ENCODE data around the gene C1orf159.

DNA sequence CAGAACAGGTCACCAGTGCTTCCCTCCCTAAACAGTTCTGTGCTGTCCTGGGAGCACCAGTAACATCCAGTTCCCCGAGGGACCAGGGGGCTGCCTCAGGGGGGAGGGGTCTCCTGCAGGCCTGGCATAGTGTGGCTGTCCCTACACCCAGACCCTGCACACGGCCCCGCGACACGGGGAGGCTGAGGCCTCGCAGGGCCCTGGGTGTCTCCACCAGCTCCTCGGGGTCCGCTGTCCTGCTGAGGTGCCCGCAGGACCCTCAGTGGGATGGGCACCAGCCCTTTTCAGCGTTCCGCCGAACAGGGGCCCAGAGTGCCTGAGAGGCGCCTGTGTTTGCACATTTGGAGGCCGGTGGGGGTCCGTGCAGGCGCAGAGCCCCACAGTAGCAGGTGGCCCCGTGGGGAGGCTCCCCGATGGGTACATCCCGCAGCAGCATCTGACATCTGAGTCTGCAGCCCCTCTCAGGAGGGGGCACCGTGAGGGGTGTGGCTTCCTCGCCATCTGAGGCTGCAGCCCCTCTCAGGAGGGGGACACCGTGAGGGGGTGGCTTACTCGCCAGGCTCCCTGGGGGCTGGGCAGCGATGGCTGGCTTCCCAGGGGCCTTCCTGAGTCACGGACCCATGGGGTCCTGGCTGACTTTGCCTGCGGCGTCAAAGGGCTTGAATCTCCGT is 18.5 kb upstream of the C1orf159 start:
- TF ChIP-seq, protein P1, sequence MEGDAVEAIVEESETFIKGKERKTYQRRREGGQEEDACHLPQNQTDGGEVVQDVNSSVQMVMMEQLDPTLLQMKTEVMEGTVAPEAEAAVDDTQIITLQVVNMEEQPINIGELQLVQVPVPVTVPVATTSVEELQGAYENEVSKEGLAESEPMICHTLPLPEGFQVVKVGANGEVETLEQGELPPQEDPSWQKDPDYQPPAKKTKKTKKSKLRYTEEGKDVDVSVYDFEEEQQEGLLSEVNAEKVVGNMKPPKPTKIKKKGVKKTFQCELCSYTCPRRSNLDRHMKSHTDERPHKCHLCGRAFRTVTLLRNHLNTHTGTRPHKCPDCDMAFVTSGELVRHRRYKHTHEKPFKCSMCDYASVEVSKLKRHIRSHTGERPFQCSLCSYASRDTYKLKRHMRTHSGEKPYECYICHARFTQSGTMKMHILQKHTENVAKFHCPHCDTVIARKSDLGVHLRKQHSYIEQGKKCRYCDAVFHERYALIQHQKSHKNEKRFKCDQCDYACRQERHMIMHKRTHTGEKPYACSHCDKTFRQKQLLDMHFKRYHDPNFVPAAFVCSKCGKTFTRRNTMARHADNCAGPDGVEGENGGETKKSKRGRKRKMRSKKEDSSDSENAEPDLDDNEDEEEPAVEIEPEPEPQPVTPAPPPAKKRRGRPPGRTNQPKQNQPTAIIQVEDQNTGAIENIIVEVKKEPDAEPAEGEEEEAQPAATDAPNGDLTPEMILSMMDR (IDR thresholded peaks at IDR 0.05; ENCODE audit: low read depth, low read length, missing input control), result no peak
- TF ChIP-seq YY1 (IDR thresholded peaks at IDR 0.05) (no peak), MAX (IDR thresholded peaks at IDR 0.05) (no peak), RAD21 (IDR thresholded peaks at IDR 0.05) (no peak), NR2F2 (IDR thresholded peaks at IDR 0.05) (no peak), FOXA2 (IDR thresholded peaks at IDR 0.05) (no peak), JUND (IDR thresholded peaks at IDR 0.05) (no peak), ATF3 (IDR thresholded peaks at IDR 0.05) (no peak), REST (IDR thresholded peaks at IDR 0.05) (no peak), SP1 (IDR thresholded peaks at IDR 0.05) (no peak), EGR1 (IDR thresholded peaks at IDR 0.05; ENCODE audit: low read depth in 2 of 2) (no peak)
- TF ChIP-seq, protein P2, sequence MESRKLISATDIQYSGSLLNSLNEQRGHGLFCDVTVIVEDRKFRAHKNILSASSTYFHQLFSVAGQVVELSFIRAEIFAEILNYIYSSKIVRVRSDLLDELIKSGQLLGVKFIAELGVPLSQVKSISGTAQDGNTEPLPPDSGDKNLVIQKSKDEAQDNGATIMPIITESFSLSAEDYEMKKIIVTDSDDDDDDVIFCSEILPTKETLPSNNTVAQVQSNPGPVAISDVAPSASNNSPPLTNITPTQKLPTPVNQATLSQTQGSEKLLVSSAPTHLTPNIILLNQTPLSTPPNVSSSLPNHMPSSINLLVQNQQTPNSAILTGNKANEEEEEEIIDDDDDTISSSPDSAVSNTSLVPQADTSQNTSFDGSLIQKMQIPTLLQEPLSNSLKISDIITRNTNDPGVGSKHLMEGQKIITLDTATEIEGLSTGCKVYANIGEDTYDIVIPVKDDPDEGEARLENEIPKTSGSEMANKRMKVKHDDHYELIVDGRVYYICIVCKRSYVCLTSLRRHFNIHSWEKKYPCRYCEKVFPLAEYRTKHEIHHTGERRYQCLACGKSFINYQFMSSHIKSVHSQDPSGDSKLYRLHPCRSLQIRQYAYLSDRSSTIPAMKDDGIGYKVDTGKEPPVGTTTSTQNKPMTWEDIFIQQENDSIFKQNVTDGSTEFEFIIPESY (IDR thresholded peaks at IDR 0.05), result no peak

Data from liver (tissue), 3 donors.